Measurements from ENCODE around the gene RECK.

- TF ChIP-seq CTCF (conservative IDR thresholded peaks at IDR 0.05; ENCODE audit: low read depth in 2 of 2) (no peak), POLR2AphosphoS5 (IDR thresholded peaks at IDR 0.05; ENCODE audit: low read depth) (no peak), EZH2phosphoT487 (IDR thresholded peaks at IDR 0.05; ENCODE audit: unreplicated experiment) (no peak), EZH2 (IDR thresholded peaks at IDR 0.05; ENCODE audit: low read depth, unreplicated experiment) (no peak), REST (IDR thresholded peaks at IDR 0.05; ENCODE audit: unreplicated experiment) (no peak), JUNB (IDR thresholded peaks at IDR 0.05; ENCODE audit: unreplicated experiment) (no peak), NANOG (IDR thresholded peaks at IDR 0.05; ENCODE audit: borderline replicate concordance) (no peak), ZNF331 (CRISPR knock-in tag; IDR thresholded peaks at IDR 0.05; ENCODE audit: low read depth) (no peak), CREB1 (CRISPR knock-in tag; IDR thresholded peaks at IDR 0.05; ENCODE audit: low read depth) (no peak)
These were observed 17.3 kb downstream of the RECK start for GRCh38 chr9:36053971-36054370.
